IMR-90 (cell line): Measurements from ENCODE around the gene DUSP12. TPM values are rescaled to one million over a fixed set of nuclear protein-coding genes. Genes with fewer than 3 reads are reported as not detected.

Source experiments
- ATAC-seq: fragments of 200-7000 bp; cut with Tn5 transposase; 2 replicates; pipeline ENCODE4 v1.9.1; 2020; ENCODE audit warnings: low read depth, mild to moderate bottlenecking, moderate library complexity
- BruUV-seq: library from RNA; stranded (reverse); fragments of 400-500 nt; replicated peaks from 2 replicates; lab custom pipeline; 2021; lab: Mats Ljungman, UMichigan
- CTCF ChIA-PET: fragments of 300-600 bp; formaldehyde crosslinking; extraction: SDS; loops from one replicate; lab custom pipeline; 2021; ENCODE audit warnings: antibody characterized with exemption; lab: Yijun Ruan, JAX
- POLR2A ChIA-PET: fragments of 300-600 bp; sonication (Branson Sonifier 250); formaldehyde crosslinking; loops from one replicate; lab custom pipeline; 2022; ENCODE audit warnings: antibody characterized with exemption; ENCODE audit not compliant: unreplicated experiment; lab: Charles Lee
- DNase-seq: peaks from one replicate; pipeline ENCODE4 v3.0.0; 2013
- H2AFZ ChIP-seq: replicated peaks from 2 replicates; pipeline ENCODE3; 2013; ENCODE audit warnings: low read length, mild to moderate bottlenecking; ENCODE audit not compliant: poor library complexity
- H2AK5ac ChIP-seq: 2 replicates; pipeline ENCODE4 v1.6.1; 2013; ENCODE audit warnings: low read depth, low read length, inconsistent platforms
- H2AK9ac ChIP-seq: replicated peaks from 2 replicates; pipeline ENCODE3; 2013; ENCODE audit warnings: mild to moderate bottlenecking, low read depth, low read length, moderate library complexity; ENCODE audit not compliant: poor library complexity
- H2BK120ac ChIP-seq: 2 replicates; pipeline ENCODE4 v1.6.1; 2013; ENCODE audit warnings: low read depth, low read length, inconsistent platforms
- H2BK15ac ChIP-seq: 3 replicates; pipeline ENCODE4 v1.6.1; 2013; ENCODE audit warnings: low read depth, low read length, inconsistent platforms
- H2BK20ac ChIP-seq: 2 replicates; pipeline ENCODE4 v1.6.1; 2013; ENCODE audit warnings: low read depth, mild to moderate bottlenecking, inconsistent platforms, low read length, moderate library complexity
- H2BK5ac ChIP-seq: 2 replicates; pipeline ENCODE4 v1.6.1; 2013; ENCODE audit warnings: mild to moderate bottlenecking, low read depth, low read length, inconsistent platforms; ENCODE audit not compliant: poor library complexity, severe bottlenecking
- H3K14ac ChIP-seq: replicated peaks from 2 replicates; pipeline ENCODE4 v1.6.1; 2013; ENCODE audit warnings: low read depth, low read length, inconsistent platforms
- H3K18ac ChIP-seq: 2 replicates; pipeline ENCODE4 v1.6.1; 2013; ENCODE audit warnings: low read depth, low read length, control low read depth
- H3K23ac ChIP-seq: 2 replicates; pipeline ENCODE4 v1.6.1; 2013; ENCODE audit warnings: low read depth, low read length, inconsistent platforms
- H3K27ac ChIP-seq: 2 replicates; pipeline ENCODE4 v1.5.1; 2013; ENCODE audit warnings: mild to moderate bottlenecking, control low read depth, low read length; ENCODE audit not compliant: insufficient read depth
- H3K27me3 ChIP-seq: 2 replicates; pipeline ENCODE4 v1.6.1; 2013; ENCODE audit warnings: low read length; ENCODE audit not compliant: control insufficient read depth, insufficient read depth
- H3K36me3 ChIP-seq: 2 replicates; pipeline ENCODE4 v1.6.1; 2013; ENCODE audit warnings: low read length, mixed read lengths; ENCODE audit not compliant: control insufficient read depth, insufficient read depth
- H3K4ac ChIP-seq: 2 replicates; pipeline ENCODE4 v1.6.1; 2013; ENCODE audit warnings: low read depth, low read length, inconsistent platforms
- H3K4me1 ChIP-seq: 2 replicates; pipeline ENCODE4 v1.6.1; 2013; ENCODE audit warnings: low read length, mixed read lengths; ENCODE audit not compliant: control insufficient read depth, insufficient read depth
- H3K4me2 ChIP-seq: 2 replicates; pipeline ENCODE4 v1.6.1; 2013; ENCODE audit warnings: low read depth, mild to moderate bottlenecking, control low read depth, low read length, moderate library complexity
- H3K4me3 ChIP-seq: 2 replicates; pipeline ENCODE4 v1.5.1; 2013; ENCODE audit warnings: low read depth, mild to moderate bottlenecking, control low read depth, low read length, moderate library complexity; ENCODE audit not compliant: insufficient read depth
- H3K56ac ChIP-seq: 2 replicates; pipeline ENCODE4 v1.6.1; 2013; ENCODE audit warnings: low read length, inconsistent platforms; ENCODE audit not compliant: insufficient read depth; ENCODE audit errors: extremely low read depth
- H3K79me1 ChIP-seq, 2 experiments: 2 replicates each; pipeline ENCODE4 v1.6.1; 2013; ENCODE audit warnings: low read length in 2 of 2, inconsistent platforms in 1 of 2, low read depth in 1 of 2
- H3K9ac ChIP-seq: 2 replicates; pipeline ENCODE4 v1.6.1; 2013; ENCODE audit warnings: low read depth, low read length, control low read depth
- H3K9me1 ChIP-seq: 2 replicates; pipeline ENCODE4 v1.6.1; 2013; ENCODE audit warnings: low read length, inconsistent platforms; ENCODE audit not compliant: insufficient read depth
- H3K9me3 ChIP-seq: 2 replicates; pipeline ENCODE4 v1.6.1; 2013; ENCODE audit warnings: low read length; ENCODE audit not compliant: control insufficient read depth, insufficient read depth
- H4K20me1 ChIP-seq: 2 replicates; pipeline ENCODE4 v1.6.1; 2013; ENCODE audit warnings: low read length, inconsistent platforms; ENCODE audit not compliant: insufficient read depth
- H4K5ac ChIP-seq: 2 replicates; pipeline ENCODE4 v1.6.1; 2013; ENCODE audit warnings: mild to moderate bottlenecking, low read depth, low read length, control low read depth
- H4K8ac ChIP-seq, 2 experiments: 2 replicates each; pipeline ENCODE4 v1.6.1; 2013; ENCODE audit warnings: low read depth in 2 of 2, low read length in 2 of 2, control low read depth in 1 of 2, inconsistent platforms in 1 of 2
- H4K91ac ChIP-seq: 2 replicates; pipeline ENCODE4 v1.6.1; 2013; ENCODE audit warnings: low read depth, low read length, inconsistent platforms; ENCODE audit not compliant: insufficient read depth
- CEBPB ChIP-seq: IDR thresholded peaks from 2 replicates; pipeline ENCODE4 v1.6.1; 2012; ENCODE audit warnings: low read depth, low read length, improper control_type of control experiment
- FOS ChIP-seq: fragments of 150-350 bp; IDR thresholded peaks from 2 replicates; pipeline ENCODE4 v1.6.1; 2016; ENCODE audit warnings: low read depth, low read length
- MAFK ChIP-seq: IDR thresholded peaks from 2 replicates; pipeline ENCODE4 v1.6.1; 2012; ENCODE audit warnings: low read depth, low read length, improper control_type of control experiment
- MAZ ChIP-seq: IDR thresholded peaks from 2 replicates; pipeline ENCODE4 v1.6.1; 2012; ENCODE audit warnings: low read depth, mild to moderate bottlenecking, low read length, improper control_type of control experiment, moderate library complexity, borderline replicate concordance
- MXI1 ChIP-seq: IDR thresholded peaks from 2 replicates; pipeline ENCODE4 v1.6.1; 2012; ENCODE audit warnings: low read depth, mild to moderate bottlenecking, low read length, moderate library complexity, borderline replicate concordance
- NFE2L2 ChIP-seq: fragments of 150-350 bp; IDR thresholded peaks from 2 replicates; pipeline ENCODE4 v1.6.1; 2016; ENCODE audit warnings: low read depth, mild to moderate bottlenecking, low read length
- RAD21 ChIP-seq: IDR thresholded peaks from 2 replicates; pipeline ENCODE4 v1.6.1; 2012; ENCODE audit warnings: low read length, improper control_type of control experiment
- SMC3 ChIP-seq: fragments of 150-350 bp; IDR thresholded peaks from 2 replicates; pipeline ENCODE4 v1.6.1; 2016; ENCODE audit warnings: low read depth, mild to moderate bottlenecking, antibody characterized with exemption, low read length, moderate library complexity
- WGBS, 2 experiments: methylation state at CpG; one replicate each; pipeline versions ENCODE4 v1.1.5 to v1.1.7; 2013; ENCODE audit warnings: missing lambda C conversion rate in 2 of 2; ENCODE audit not compliant: insufficient read length in 1 of 2; ENCODE audit errors: extremely low coverage in 2 of 2; 5-methylcytosine and 5-hydroxymethylcytosine counted together
- dilution Hi-C: fragments of 300-500 bp; cut with HindIII; formaldehyde crosslinking; loops from one replicate; pipeline ENCODE4 v1.14.3; 2018; ENCODE audit warnings: low sequenced_read_pairs; ENCODE audit not compliant: unreplicated experiment
- in situ Hi-C: fragments of 300-500 bp; cut with MboI; formaldehyde crosslinking; loops from 3 replicates; pipeline ENCODE4 v1.14.3; 2019; ENCODE audit warnings: low sequenced_read_pairs, inconsistent platforms, mixed read lengths
- intact Hi-C: fragments of 100-400 bp; cut with micrococcal nuclease; formaldehyde crosslinking; loops from 2 replicates; pipeline ENCODE4 v1.10.0; 2022
- polyA plus RNA-seq, 3 experiments: library from polyadenylated mRNA; depleted of rRNA; stranded (reverse); fragments of >200 nt; gene quantifications; 2 replicates each; pipeline ENCODE4 v1.2.3, GENCODE V29; 2012; ENCODE audit warnings: low replicate concordance in 1 of 3
- total RNA-seq: library from RNA; depleted of rRNA; stranded (reverse); fragments of >200 nt; gene quantifications from 2 replicates; pipeline ENCODE4 v1.2.3, GENCODE V29; 2012
- TF ChIP-seq, protein P1 (sequence below): fragments of 150-350 bp; IDR thresholded peaks from 2 replicates; pipeline ENCODE4 v1.6.1; 2017; ENCODE audit warnings: mild to moderate bottlenecking, antibody characterized with exemption, low read length, low read depth

The DUSP12 gene
- total and polyA plus RNA-seq, 2 of the 4 experiments (the other 2 are of a cell fraction), result 31.5 to 35.6 TPM

DNA sequence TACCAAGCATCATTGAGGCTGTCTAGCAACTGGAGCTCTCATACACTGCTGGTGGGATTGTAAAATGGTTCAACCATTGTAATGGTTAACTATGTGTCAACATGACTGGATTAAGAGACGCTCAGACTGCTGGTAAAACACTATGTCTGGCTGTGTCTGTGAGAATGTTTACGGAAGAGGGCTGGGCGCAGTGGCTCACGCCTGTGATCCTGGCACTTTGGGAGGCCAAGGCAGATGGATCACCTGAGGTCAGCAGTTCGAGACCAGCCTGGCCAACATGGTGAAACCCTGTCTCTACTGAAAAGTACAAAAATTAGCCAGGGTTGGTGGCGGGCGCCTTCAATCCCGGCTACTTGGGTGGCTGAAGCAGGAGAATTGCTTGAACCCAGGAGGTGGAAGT, 47.3 kb upstream of the DUSP12 start:
- Histone ChIP-seq H3K4me1 (peaks cover 11% of the 10 kb centered on the region), H3K4me2 (no peak overlapping the region), H2BK15ac (no peak overlapping the region), H3K56ac (no peak overlapping the region), H3K14ac (no peak overlapping the region), H2AFZ (no peak overlapping the region), H2BK5ac (no peak overlapping the region), H2AK5ac (no peak overlapping the region), H3K4ac (no peak overlapping the region), H3K9ac (no peak overlapping the region), H3K27ac (no peak overlapping the region), H4K20me1 (peaks cover 4% of the 10 kb centered on the region; the same call in 1 of the 2 replicates), H4K5ac (no peak overlapping the region), H2BK120ac (no peak overlapping the region), H3K27me3 (no peaks in the 10 kb centered on the region), H3K18ac (no peak overlapping the region), H3K9me3 (no peaks in the 10 kb centered on the region), H2BK20ac (no peak overlapping the region), H3K36me3 (no peaks in the 10 kb centered on the region), H3K79me1 (no peaks in the 10 kb centered on the region), H3K9me1 (peaks cover 6% of the 10 kb centered on the region; the same call in 1 of the 2 replicates), H3K4me3 (no peak overlapping the region), H4K91ac (no peak overlapping the region), H4K8ac (no peak overlapping the region), H3K23ac (no peak overlapping the region), H2AK9ac (no peak overlapping the region)
- ATAC-seq, result no peak
- dilution Hi-C loops, result no loop called here
- WGBS, 2 experiments, result 56% methylated on average over 8 of the region's 8 CpGs; no CpG with 5 or more reads in 1 of the 2 experiments
- BruUV-seq, result no TSS peak
- ChIA-PET POLR2A (no interaction called here), CTCF (no interaction called here)
- in situ Hi-C loops, result no loop called here
- DNase-seq, result no peak
- no peak for TF ChIP-seq MAZ
- TF ChIP-seq NFE2L2, result no peak
- no peak for TF ChIP-seq MAFK
- TF ChIP-seq FOS, result no peak
- TF ChIP-seq SMC3, result no peak
- no peak for TF ChIP-seq CEBPB
- TF ChIP-seq, protein P1, sequence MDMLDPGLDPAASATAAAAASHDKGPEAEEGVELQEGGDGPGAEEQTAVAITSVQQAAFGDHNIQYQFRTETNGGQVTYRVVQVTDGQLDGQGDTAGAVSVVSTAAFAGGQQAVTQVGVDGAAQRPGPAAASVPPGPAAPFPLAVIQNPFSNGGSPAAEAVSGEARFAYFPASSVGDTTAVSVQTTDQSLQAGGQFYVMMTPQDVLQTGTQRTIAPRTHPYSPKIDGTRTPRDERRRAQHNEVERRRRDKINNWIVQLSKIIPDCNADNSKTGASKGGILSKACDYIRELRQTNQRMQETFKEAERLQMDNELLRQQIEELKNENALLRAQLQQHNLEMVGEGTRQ, result no peak
- no peak for TF ChIP-seq MXI1
- TF ChIP-seq RAD21, result no peak
- intact Hi-C loops, result no loop called here
